Kidney (tissue), 14 donors: ENCODE data around the gene TUBB2B. TPM values are rescaled to one million over a fixed set of nuclear protein-coding genes. Genes with fewer than 3 reads are reported as not detected.
A peak's percentile ranks its signal among the peaks of the same experiment; 100 is the strongest.

ENCODE experiments used
- DNase-seq, 5 donors: peaks; one replicate each; pipeline ENCODE4 v3.0.0-alpha.2; 2013 to 2020
- FAIRE-seq: peaks from 2 replicates; lab custom pipeline; 2012; peaks lifted over from hg19 to GRCh38; lab: Jason Lieb, UNC
- H3K27ac ChIP-seq, 2 donors: one replicate each; pipeline ENCODE4 v1.7.0; 2013; ENCODE audit warnings: low read depth in 2 of 2, low read length in 2 of 2, inconsistent platforms in 1 of 2
- H3K27me3 ChIP-seq: one replicate; pipeline ENCODE4 v1.7.1; 2013; ENCODE audit warnings: low read length, inconsistent platforms; ENCODE audit not compliant: control insufficient read depth, insufficient read depth
- H3K36me3 ChIP-seq, 3 donors: one replicate each; pipeline versions ENCODE4 v1.7.0 to v1.7.1; 2013; ENCODE audit warnings: low read length in 3 of 3, control low read depth in 1 of 3, inconsistent platforms in 1 of 3; ENCODE audit not compliant: insufficient read depth in 3 of 3, control insufficient read depth in 2 of 3
- H3K4me1 ChIP-seq, 3 donors: one replicate each; pipeline versions ENCODE4 v1.7.0 to v1.7.1; 2013; ENCODE audit warnings: low read length in 3 of 3, inconsistent platforms in 1 of 3, low read depth in 1 of 3; ENCODE audit not compliant: control insufficient read depth in 2 of 3, insufficient read depth in 2 of 3
- H3K4me3 ChIP-seq, 3 donors: one replicate each; pipeline versions ENCODE4 v1.7.0 to v1.8.1; 2013; ENCODE audit warnings: low read length in 3 of 3, control low read depth in 1 of 3, inconsistent platforms in 1 of 3
- H3K9ac ChIP-seq, 3 donors: one replicate each; pipeline versions ENCODE4 v1.7.0 to v1.7.1; 2013; ENCODE audit warnings: low read length in 3 of 3, control low read depth in 1 of 3, inconsistent platforms in 1 of 3
- H3K9me3 ChIP-seq, 3 donors: one replicate each; pipeline versions ENCODE4 v1.7.0 to v1.7.1; 2013; ENCODE audit warnings: low read length in 3 of 3, control low read depth in 1 of 3, inconsistent platforms in 1 of 3; ENCODE audit not compliant: control insufficient read depth in 2 of 3, insufficient read depth in 1 of 3
- CTCF ChIP-seq: IDR thresholded peaks from 3 replicates; pipeline ENCODE4 v1.5.1; 2012; ENCODE audit warnings: mild to moderate bottlenecking, moderate library complexity, borderline replicate concordance; ENCODE audit not compliant: insufficient read depth; ENCODE audit errors: extremely low read depth
- intact Hi-C: fragments of 100-400 bp; cut with DNase I; formaldehyde crosslinking; loops from one replicate; pipeline ENCODE4 v1.11.1; 2022
- polyA plus RNA-seq: library from polyadenylated mRNA; stranded (reverse); fragments of 350-450 nt; fragmentation: Illumina TruSeq; extraction: RNeasy Lipid Tissue Mini Kit (QIAGEN cat#74804); gene quantifications from one replicate; pipeline ENCODE4 v1.2.3, GENCODE V29; 2014; ENCODE audit warnings: low read depth, low replicate concordance; ENCODE audit not compliant: insufficient read depth
- total RNA-seq: library from RNA; stranded (reverse); fragmentation: NEBNext Ultra II Directional; extraction: Animal tissue kit (Norgen Biotek cat#: 25700); gene quantifications from one replicate; pipeline ENCODE4 v1.2.1, GENCODE V29; 2021
- donor health status: control.
- donor health status: control.
- donor health status: control.
- donor health status: control.
- donor health status: control.
- donor health status: DM: yes; HTN: yes; CAD: no.
- donor health status: Normal renal cell carcinoma (clear cell type).

The TUBB2B gene
- total and polyA plus RNA-seq, 2 donors from 2014 or later, result 34.2 to 46.1 TPM

- no peaks in the 10 kb centered on the region for H3K27me3 ChIP-seq
- H3K4me1 ChIP-seq, result peaks cover 0 to 4% (median 2%) of the 10 kb centered on the region in 3 donors
- H3K36me3 ChIP-seq, result no peaks in the 10 kb centered on the region
- H3K27ac ChIP-seq, result no peak overlapping the region
- H3K9me3 ChIP-seq, result no peaks in the 10 kb centered on the region
- intact Hi-C loops, result no loop called here
- FAIRE-seq (no peak), DNase-seq (no peak)
- H3K9ac ChIP-seq, result no peak overlapping the region
- H3K4me3 ChIP-seq, result no peak overlapping the region
- TF ChIP-seq CTCF, result no peak
These were observed 22.8 kb upstream of the TUBB2B start for GRCh38 chr6:3250231-3250675.

- Histone ChIP-seq H3K9ac (no peak overlapping the region), H3K27me3 (no peaks in the 10 kb centered on the region), H3K4me3 (no peak overlapping the region), H3K27ac (no peak overlapping the region), H3K36me3 (no peaks in the 10 kb centered on the region), H3K9me3 (no peaks in the 10 kb centered on the region), H3K4me1 (peaks cover 0 to 4% (median 2%) of the 10 kb centered on the region in 3 donors)
- intact Hi-C loops, result loop anchor here (10.0 kb wide), 2 partner anchors 85 to 125 kb away; no protein-coding TSS in a partner anchor
- TF ChIP-seq CTCF, result no peak
- FAIRE-seq, result no peak
- DNase-seq, result no peak
These were observed 22.4 kb upstream of the TUBB2B start for GRCh38 chr6:3249821-3250220.

- Histone ChIP-seq H3K9ac (peak overlapping the region in 2 of 3 donors; percentile 28 to 83), H3K36me3 (no peaks in the 10 kb centered on the region), H3K4me1 (peaks cover 0 to 4% (median 2%) of the 10 kb centered on the region in 3 donors), H3K27ac (no peak overlapping the region), H3K27me3 (no peaks in the 10 kb centered on the region), H3K9me3 (no peaks in the 10 kb centered on the region), H3K4me3 (peak overlapping the region; percentile 39 to 54 (median 50))
- FAIRE-seq, result no peak
- DNase-seq, result peak; percentile 84 to 91 (median 88)
- no peak for TF ChIP-seq CTCF
- intact Hi-C loops, result loop anchor here (10.0 kb wide), 2 partner anchors 83 to 123 kb away; no protein-coding TSS in a partner anchor
These were observed 20.0 kb upstream of the TUBB2B start for GRCh38 chr6:3247255-3248146.
